Measurements from ENCODE around the gene NAA10. TPM values are rescaled to one million over a fixed set of nuclear protein-coding genes. Genes with fewer than 3 reads are reported as not detected.

NAA10 gene
- total RNA-seq, 1 donor from 2014 or later, result 113 TPM

- DNase-seq (ENCODE audit: low read depth, low spot score), result no peak
These were observed 5.3 kb downstream of the NAA10 start for GRCh38 chrX:153929576-153929975.

GRCh38 chrX:153928846-153929245 lies 6.0 kb downstream of the NAA10 start:
- no peak for DNase-seq (ENCODE audit: low read depth, low spot score)

- peak; percentile 95 for DNase-seq (ENCODE audit: low read depth, low spot score)
These were observed 6.7 kb downstream of the NAA10 start for GRCh38 chrX:153927922-153928760.

GRCh38 chrX:153927672-153927921 lies 7.2 kb downstream of the NAA10 start:
- DNase-seq (ENCODE audit: low read depth, low spot score), result no peak

- no peak for DNase-seq (ENCODE audit: low read depth, low spot score)
These were observed 7.8 kb downstream of the NAA10 start for GRCh38 chrX:153926858-153927671.

- no peak for DNase-seq (ENCODE audit: low read depth, low spot score)
These were observed 8.3 kb downstream of the NAA10 start for GRCh38 chrX:153926552-153926857.

GRCh38 chrX:153925739-153926551 lies 8.9 kb downstream of the NAA10 start, which contains the start of gene ARHGAP4:
ARHGAP4 (minus strand) TSS chrX:153926264; CDS start chrX:153926202, 62 bp downstream.
- no peak for DNase-seq (ENCODE audit: low read depth, low spot score)

- no peak for DNase-seq (ENCODE audit: low read depth, low spot score)
These were observed 9.5 kb downstream of the NAA10 start for GRCh38 chrX:153925387-153925738.

GRCh38 chrX:153924149-153924861 lies 10.5 kb downstream of the NAA10 start:
- no peak for DNase-seq (ENCODE audit: low read depth, low spot score)

GRCh38 chrX:153922932-153923857 lies 11.6 kb downstream of the NAA10 start:
- no peak for DNase-seq (ENCODE audit: low read depth, low spot score)

- no peak for DNase-seq (ENCODE audit: low read depth, low spot score)
These were observed 13.1 kb downstream of the NAA10 start for GRCh38 chrX:153921511-153922446.

- DNase-seq (ENCODE audit: low read depth, low spot score), result no peak
These were observed 13.8 kb downstream of the NAA10 start for GRCh38 chrX:153921070-153921469.

- no peak for DNase-seq (ENCODE audit: low read depth, low spot score)
These were observed 14.3 kb downstream of the NAA10 start for GRCh38 chrX:153920546-153920945.

- DNase-seq (ENCODE audit: low read depth, low spot score), result no peak
These were observed 15.6 kb downstream of the NAA10 start for GRCh38 chrX:153919281-153919680.

GRCh38 chrX:153917869-153918268 lies 17.0 kb downstream of the NAA10 start:
- DNase-seq (ENCODE audit: low read depth, low spot score), result no peak

- DNase-seq (ENCODE audit: low read depth, low spot score), result no peak
These were observed 21.1 kb downstream of the NAA10 start for GRCh38 chrX:153913701-153914100.

GRCh38 chrX:153913211-153913610 lies 21.6 kb downstream of the NAA10 start:
- DNase-seq (ENCODE audit: low read depth, low spot score), result no peak

- no peak for DNase-seq (ENCODE audit: low read depth, low spot score)
These were observed 23.0 kb downstream of the NAA10 start for GRCh38 chrX:153911798-153912197.

GRCh38 chrX:153910446-153910845 lies 24.4 kb downstream of the NAA10 start:
- no peak for DNase-seq (ENCODE audit: low read depth, low spot score)
